CD4-positive, alpha-beta T cell (primary cell): ENCODE measurements around the gene RXRA. TPM values are rescaled to one million over a fixed set of nuclear protein-coding genes. Genes with fewer than 3 reads are reported as not detected.

Experiments used
- ATAC-seq: fragments of 200-7000 bp; cut with Tn5 transposase; one replicate; pipeline ENCODE4 v1.10.0; 2022; ENCODE audit warnings: mild to moderate bottlenecking; ENCODE audit not compliant: poor library complexity
- CTCF ChIA-PET: fragments of 350-600 bp; sonication (Branson Sonifier 250); formaldehyde crosslinking; loops from one replicate; lab custom pipeline; 2021; ENCODE audit warnings: antibody characterized with exemption, inconsistent platforms; lab: Charles Lee
- POLR2A ChIA-PET: fragments of 350-600 bp; sonication (Branson Sonifier 250); formaldehyde crosslinking; loops from one replicate; lab custom pipeline; 2021; ENCODE audit warnings: antibody characterized with exemption, inconsistent platforms; lab: Charles Lee
- DNase-seq, 14 experiments: peaks; one replicate each; pipeline ENCODE4 v3.0.0-alpha.2; 2013 to 2020; ENCODE audit warnings: mixed read lengths in 2 of 14
- H3K27ac ChIP-seq, 2 donors: one replicate each; pipeline versions ENCODE4 v1.5.1 to v1.7.0; 2013; ENCODE audit warnings: low read length in 2 of 2, low read depth in 1 of 2, mild to moderate bottlenecking in 1 of 2
- H3K27me3 ChIP-seq, 2 experiments: 1 replicate in 1 of 2; 2 replicates in 1 of 2; pipeline versions ENCODE4 v1.6.1 to v1.7.0; 2013; ENCODE audit warnings: low read length in 2 of 2, control low read depth in 1 of 2, mild to moderate bottlenecking in 1 of 2, moderate library complexity in 1 of 2; ENCODE audit not compliant: insufficient read depth in 2 of 2, control insufficient read depth in 1 of 2
- H3K36me3 ChIP-seq: one replicate; pipeline ENCODE4 v1.6.1; 2013; ENCODE audit warnings: low read length, control low read depth; ENCODE audit not compliant: insufficient read depth
- H3K4me1 ChIP-seq: one replicate; pipeline ENCODE4 v1.6.1; 2013; ENCODE audit warnings: low read length, control low read depth; ENCODE audit not compliant: insufficient read depth
- H3K4me3 ChIP-seq: one replicate; pipeline ENCODE4 v1.5.1; 2013; ENCODE audit warnings: mild to moderate bottlenecking, low read length, moderate library complexity
- H3K9me3 ChIP-seq, 2 experiments: 1 replicate in 1 of 2; 2 replicates in 1 of 2; pipeline versions ENCODE4 v1.6.1 to v1.7.0; 2013; ENCODE audit warnings: low read length in 2 of 2, mild to moderate bottlenecking in 2 of 2, control low read depth in 1 of 2, moderate library complexity in 1 of 2; ENCODE audit not compliant: control insufficient read depth in 1 of 2, insufficient read depth in 1 of 2
- H3K27ac Mint-ChIP-seq: one replicate; pipeline ENCODE4 v1.8.0; 2020; ENCODE audit warnings: mixed read lengths
- H3K27me3 Mint-ChIP-seq: one replicate; pipeline ENCODE4 v1.8.0; 2021; ENCODE audit warnings: mixed read lengths
- H3K36me3 Mint-ChIP-seq: one replicate; pipeline ENCODE4 v1.8.0; 2021; ENCODE audit warnings: low read depth, mixed read lengths
- H3K4me1 Mint-ChIP-seq: one replicate; pipeline ENCODE4 v1.8.0; 2021; ENCODE audit warnings: low read depth, mixed read lengths
- H3K4me3 Mint-ChIP-seq: one replicate; pipeline ENCODE4 v1.8.0; 2020; ENCODE audit warnings: mild to moderate bottlenecking, mixed read lengths
- H3K9me3 Mint-ChIP-seq: one replicate; pipeline ENCODE4 v1.8.0; 2020; ENCODE audit warnings: mixed read lengths
- CTCF ChIP-seq: fragments of 200-600 bp; IDR thresholded peaks from one replicate; pipeline ENCODE4 v1.8.0; 2022; ENCODE audit warnings: antibody characterized with exemption, mild to moderate bottlenecking
- intact Hi-C, 2 experiments: fragments of 100-400 bp; cut with DNase I in 1 of 2; cut with micrococcal nuclease in 1 of 2; formaldehyde crosslinking; loops; one replicate each; pipeline versions ENCODE4 v1.15.1 to v1.9.0; 2023 to 2025; cut with DNase I, micrococcal nuclease
- total RNA-seq, 174 experiments: library from RNA in 2 of 174; stranded (reverse) in 2 of 174; gene quantifications; one replicate each; pipeline ENCODE4 v1.2.3 and lab custom pipeline; 2021 to 2026

Gene RXRA
- total RNA-seq, 2 experiments from 2014 or later: 7.3 to 8.4 TPM

- Histone ChIP-seq H3K36me3 (no peaks in the 10 kb centered on the region), H3K4me3 (no peak overlapping the region), H3K4me1 (no peaks in the 10 kb centered on the region), H3K27ac (no peak overlapping the region), H3K27me3 (no peaks in the 10 kb centered on the region), H3K9me3 (no peaks in the 10 kb centered on the region)
- intact Hi-C loops: no loop called here
- no peak for ATAC-seq
- ChIA-PET CTCF (no interaction called here), POLR2A (no interaction called here)
- Mint-ChIP-seq H3K27ac (no peak overlapping the region), H3K9me3 (no peaks in the 10 kb centered on the region), H3K4me3 (no peak overlapping the region), H3K27me3 (no peaks in the 10 kb centered on the region), H3K36me3 (peaks cover 8% of the 10 kb centered on the region), H3K4me1 (no peaks in the 10 kb centered on the region)
- TF ChIP-seq CTCF: no peak
- DNase-seq: no peak
These were observed 96.2 kb downstream of the RXRA start for GRCh38 chr9:134422301-134423090.

- Histone ChIP-seq H3K27ac (no peak overlapping the region), H3K27me3 (no peaks in the 10 kb centered on the region), H3K4me3 (no peak overlapping the region), H3K36me3 (no peaks in the 10 kb centered on the region), H3K9me3 (no peaks in the 10 kb centered on the region), H3K4me1 (no peaks in the 10 kb centered on the region)
- TF ChIP-seq CTCF: no peak
- intact Hi-C loops: no loop called here
- Mint-ChIP-seq H3K27me3 (no peaks in the 10 kb centered on the region), H3K27ac (no peak overlapping the region), H3K36me3 (peaks cover 8% of the 10 kb centered on the region), H3K4me3 (no peak overlapping the region), H3K4me1 (no peaks in the 10 kb centered on the region), H3K9me3 (no peaks in the 10 kb centered on the region)
- POLR2A ChIA-PET: no interaction called here
- no peak for DNase-seq
- no peak for ATAC-seq
- CTCF ChIA-PET: no interaction called here
These were observed 96.9 kb downstream of the RXRA start for GRCh38 chr9:134423166-134423565.

GRCh38 chr9:134423749-134424148 is 97.5 kb downstream of the RXRA start:
- Mint-ChIP-seq H3K9me3 (no peaks in the 10 kb centered on the region), H3K4me1 (no peaks in the 10 kb centered on the region), H3K27ac (no peak overlapping the region), H3K4me3 (no peak overlapping the region), H3K27me3 (no peaks in the 10 kb centered on the region), H3K36me3 (peaks cover 8% of the 10 kb centered on the region)
- Histone ChIP-seq H3K9me3 (no peaks in the 10 kb centered on the region), H3K4me3 (no peak overlapping the region), H3K4me1 (no peaks in the 10 kb centered on the region), H3K27ac (no peak overlapping the region), H3K36me3 (no peaks in the 10 kb centered on the region), H3K27me3 (no peaks in the 10 kb centered on the region)
- no peak for ATAC-seq
- no peak for TF ChIP-seq CTCF
- DNase-seq: no peak
- POLR2A ChIA-PET: no interaction called here
- CTCF ChIA-PET: no interaction called here
- intact Hi-C loops: no loop called here
